ENCODE results near the gene QRFP.

Gene QRFP

DNA sequence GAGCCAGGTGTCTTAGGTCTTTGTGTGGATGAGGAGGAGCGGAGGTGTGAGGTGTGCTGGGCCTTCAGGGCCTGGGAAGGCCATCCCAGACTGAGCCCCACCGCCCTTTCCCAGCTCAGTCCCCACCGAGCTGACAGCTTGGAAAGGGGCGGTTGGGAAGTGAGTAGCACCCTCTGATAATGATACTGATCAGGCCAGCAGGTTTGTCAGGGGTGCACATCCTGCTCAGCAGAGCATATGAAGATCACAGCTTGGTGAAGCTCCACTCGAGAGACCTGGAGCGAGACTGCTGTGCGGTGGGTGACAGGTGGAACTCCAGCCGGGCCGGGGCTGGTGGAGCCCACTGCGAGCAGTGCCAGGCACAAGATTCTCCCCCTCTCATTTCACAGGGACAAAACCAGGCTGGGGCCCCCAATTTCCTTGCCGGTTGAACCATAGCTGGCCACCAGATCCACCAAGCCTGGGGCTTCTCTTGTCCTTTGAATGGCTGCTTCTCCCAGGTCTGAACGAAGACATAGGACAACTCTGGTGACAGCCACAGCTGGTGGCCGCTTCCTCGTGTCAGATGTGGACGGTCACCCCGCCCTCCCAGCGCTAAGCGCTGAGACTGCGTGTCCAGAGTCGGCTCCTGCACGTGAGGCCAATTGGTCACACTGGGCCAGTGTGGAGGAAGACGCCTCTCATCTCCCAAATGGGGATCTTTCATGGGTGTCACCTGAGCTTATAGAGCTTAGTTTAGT is 8.3 kb downstream of the QRFP start:
- no peak for DNase-seq

- DNase-seq = no peak
Measured at GRCh38 chr9:130887494-130888144, 9.0 kb downstream of the QRFP start.

GRCh38 chr9:130886981-130887380 is 9.6 kb downstream of the QRFP start:
- DNase-seq = no peak

- no peak for DNase-seq
Measured at GRCh38 chr9:130885484-130886375, 10.9 kb downstream of the QRFP start.

GRCh38 chr9:130884542-130885483 is 11.8 kb downstream of the QRFP start:
- no peak for DNase-seq

DNA sequence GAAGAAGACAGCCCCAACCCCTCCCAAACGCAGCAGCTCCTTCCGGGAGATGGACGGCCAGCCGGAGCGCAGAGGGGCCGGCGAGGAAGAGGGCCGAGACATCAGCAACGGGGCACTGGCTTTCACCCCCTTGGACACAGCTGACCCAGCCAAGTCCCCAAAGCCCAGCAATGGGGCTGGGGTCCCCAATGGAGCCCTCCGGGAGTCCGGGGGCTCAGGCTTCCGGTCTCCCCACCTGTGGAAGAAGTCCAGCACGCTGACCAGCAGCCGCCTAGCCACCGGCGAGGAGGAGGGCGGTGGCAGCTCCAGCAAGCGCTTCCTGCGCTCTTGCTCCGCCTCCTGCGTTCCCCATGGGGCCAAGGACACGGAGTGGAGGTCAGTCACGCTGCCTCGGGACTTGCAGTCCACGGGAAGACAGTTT is 12.5 kb downstream of the QRFP start:
- no peak for DNase-seq

- no peak for DNase-seq
Measured at GRCh38 chr9:130883479-130883878, 13.1 kb downstream of the QRFP start.

DNA sequence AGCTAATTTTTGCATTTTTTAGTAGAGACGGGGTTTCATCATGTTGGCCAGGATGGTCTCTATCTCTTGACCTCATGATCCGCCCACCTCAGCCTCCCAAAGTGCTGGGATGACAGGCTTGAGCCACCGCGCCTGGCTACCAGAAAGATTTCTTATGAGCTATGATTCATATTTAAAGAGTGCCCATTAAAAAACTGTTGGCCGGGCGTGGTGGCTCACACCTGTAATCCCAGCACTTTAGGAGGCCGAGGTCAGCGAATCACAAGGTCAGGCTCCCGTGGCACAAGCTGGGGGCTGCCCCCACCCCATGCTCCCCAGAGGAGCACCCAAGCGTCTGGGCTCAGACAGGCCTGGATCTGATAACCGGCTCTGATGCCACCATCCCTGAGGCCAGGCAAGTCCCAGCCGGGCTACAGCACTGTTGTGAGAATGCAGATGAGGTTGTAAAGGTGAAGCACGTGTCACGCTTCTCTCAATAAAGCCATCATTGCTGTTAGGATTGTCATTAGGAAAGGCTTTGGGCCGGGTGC is 13.9 kb downstream of the QRFP start:
- no peak for DNase-seq

DNA sequence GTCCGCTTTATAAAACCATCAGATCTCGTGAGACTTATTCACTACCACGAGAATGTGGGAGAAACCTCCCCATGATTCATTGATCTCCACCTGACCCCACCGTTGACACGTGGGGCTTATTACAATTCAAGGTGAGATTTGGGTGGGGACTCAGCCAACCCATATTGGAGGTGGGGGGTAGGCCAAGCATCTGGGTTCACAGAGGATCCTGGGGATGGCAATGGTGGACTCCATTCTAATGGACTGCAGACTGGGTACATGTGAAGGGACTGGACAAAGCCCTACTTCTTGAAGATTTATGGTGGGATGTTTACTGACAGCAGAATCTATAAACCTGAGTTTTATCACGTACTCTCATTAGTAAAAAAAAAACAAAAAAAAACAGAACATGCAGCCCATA is 15.1 kb downstream of the QRFP start:
- DNase-seq = no peak

DNA sequence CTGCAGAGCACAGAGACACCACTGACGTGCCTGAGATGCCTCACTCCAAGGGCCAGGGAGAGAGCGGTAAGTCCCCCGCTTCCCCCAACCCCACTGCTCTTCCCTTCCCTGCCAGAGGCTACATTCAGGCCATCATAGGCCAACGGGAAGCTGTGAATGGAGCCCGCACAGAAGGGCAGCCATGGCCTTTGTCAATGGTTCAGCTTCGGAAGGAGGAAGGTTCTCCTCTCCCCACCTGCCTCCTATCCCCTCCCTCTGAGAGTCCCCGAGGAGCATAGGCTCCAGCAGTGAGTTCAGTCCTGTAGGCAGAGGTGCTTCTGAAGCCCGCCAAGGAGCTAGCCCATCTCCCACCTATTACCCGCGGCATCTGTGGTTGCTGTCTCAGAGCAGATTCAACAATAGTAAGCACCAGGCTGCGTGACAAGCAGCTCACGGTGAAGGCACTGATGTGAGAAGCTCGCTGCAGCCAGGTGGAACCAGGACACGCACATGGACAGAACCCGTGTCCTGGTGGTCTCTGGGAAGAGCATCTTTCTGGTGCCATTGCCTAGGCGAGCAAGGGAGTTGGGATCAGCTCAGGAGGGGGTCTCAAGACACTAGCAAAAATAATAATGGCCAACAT is 15.9 kb downstream of the QRFP start:
- DNase-seq = no peak

DNA sequence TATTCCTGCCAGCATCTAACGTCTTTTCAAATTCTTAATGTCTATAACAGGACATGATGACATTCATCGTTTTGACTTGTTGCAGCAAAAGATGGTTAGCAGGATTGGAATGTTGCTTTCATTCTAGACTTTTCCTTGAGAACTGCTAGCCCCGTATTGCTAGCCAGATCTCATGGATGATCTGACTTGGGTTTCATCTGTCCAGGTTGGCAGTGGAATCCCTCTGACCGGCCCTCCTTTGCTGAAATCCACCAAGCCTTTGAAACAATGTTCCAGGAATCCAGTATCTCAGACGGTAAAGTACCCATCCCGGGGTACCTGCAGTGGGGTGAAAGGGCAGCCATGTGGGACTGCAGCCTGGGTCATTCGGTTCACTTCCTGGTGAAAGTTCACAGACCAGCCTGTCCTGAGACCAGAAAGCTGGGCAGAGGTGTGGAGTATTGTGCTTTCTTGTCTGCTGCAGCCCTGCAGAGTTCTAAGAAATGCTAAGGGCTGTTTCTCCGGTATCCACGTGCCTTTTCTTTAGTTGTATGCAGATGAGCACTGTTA is 16.7 kb downstream of the QRFP start:
- no peak for DNase-seq

- DNase-seq = no peak
Measured at GRCh38 chr9:130878295-130878694, 18.3 kb downstream of the QRFP start.

- no peak for DNase-seq
Measured at GRCh38 chr9:130877300-130877699, 19.3 kb downstream of the QRFP start.

- no peak for DNase-seq
Measured at GRCh38 chr9:130874783-130875182, 21.8 kb downstream of the QRFP start.

- DNase-seq = no peak
Measured at GRCh38 chr9:130873966-130874365, 22.6 kb downstream of the QRFP start.

DNA sequence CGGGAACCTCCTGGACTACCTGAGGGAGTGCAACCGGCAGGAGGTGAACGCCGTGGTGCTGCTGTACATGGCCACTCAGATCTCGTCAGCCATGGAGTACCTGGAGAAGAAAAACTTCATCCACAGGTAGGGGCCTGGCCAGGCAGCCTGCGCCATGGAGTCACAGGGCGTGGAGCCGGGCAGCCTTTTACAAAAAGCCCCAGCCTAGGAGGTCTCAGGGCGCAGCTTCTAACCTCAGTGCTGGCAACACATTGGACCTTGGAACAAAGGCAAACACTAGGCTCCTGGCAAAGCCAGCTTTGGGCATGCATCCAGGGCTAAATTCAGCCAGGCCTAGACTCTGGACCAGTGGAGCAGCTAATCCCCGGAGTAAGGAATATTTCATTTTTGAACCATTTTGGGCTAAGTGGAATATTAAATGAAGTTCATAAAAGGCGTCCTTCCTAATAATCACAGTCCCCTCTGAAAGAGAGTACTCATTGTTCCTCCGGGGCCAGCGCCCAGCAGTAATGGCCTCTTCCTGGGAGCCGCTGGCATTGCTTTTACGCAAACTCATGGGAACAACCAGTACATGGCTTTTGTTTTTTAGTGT is 23.6 kb downstream of the QRFP start:
- DNase-seq = no peak

DNA sequence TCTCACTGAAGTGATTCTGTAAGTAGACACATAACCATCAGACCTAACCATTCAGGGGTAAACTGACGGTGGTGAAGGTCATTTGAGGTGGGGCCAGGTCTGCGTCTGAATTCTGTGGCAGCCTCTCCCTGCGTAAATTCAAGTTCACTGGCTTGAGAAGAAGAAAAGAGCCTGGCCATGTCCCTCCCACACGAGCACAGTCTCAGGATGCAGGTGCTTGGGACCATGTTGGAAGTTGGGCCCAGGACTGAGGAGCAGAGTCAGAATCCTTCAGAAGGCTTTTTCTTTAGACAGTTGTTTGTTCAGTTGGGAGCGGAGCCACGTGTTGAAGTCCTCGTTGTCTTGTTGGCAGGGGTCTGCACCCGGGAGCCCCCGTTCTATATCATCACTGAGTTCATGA is 24.1 kb downstream of the QRFP start:
- DNase-seq = no peak

- no peak for DNase-seq
Measured at GRCh38 chr9:130872093-130872492, 24.5 kb downstream of the QRFP start.

- no peak for DNase-seq
Measured at GRCh38 chr9:130871395-130872062, 25.1 kb downstream of the QRFP start.
